K562 (cell line): ENCODE results near the gene GPR42. TPM values are rescaled to one million over a fixed set of nuclear protein-coding genes. Genes with fewer than 3 reads are reported as not detected.

Experiments
- AFF4 ChIP-seq: sonication (generic); formaldehyde crosslinking; IDR thresholded peaks from 2 replicates; pipeline ENCODE4 v1.8.0; 2023; ENCODE audit warnings: mild to moderate bottlenecking, missing genetic modification reagents
- ARID2 ChIP-seq: fragments of 450-650 bp; IDR thresholded peaks from 2 replicates; pipeline ENCODE4 v1.6.1; 2017; ENCODE audit warnings: antibody characterized with exemption, mild to moderate bottlenecking
- DDX20 ChIP-seq: fragments of 450-650 bp; IDR thresholded peaks from 2 replicates; pipeline ENCODE4 v1.6.1; 2016; ENCODE audit warnings: missing genetic modification characterization, low read depth, mild to moderate bottlenecking, missing compliant biosample characterization, moderate library complexity
- MITF ChIP-seq: IDR thresholded peaks from 2 replicates; pipeline ENCODE4 v1.6.1; 2014; ENCODE audit warnings: antibody characterized with exemption
- PRDM10 ChIP-seq: fragments of 450-650 bp; IDR thresholded peaks from 2 replicates; pipeline ENCODE4 v1.6.1; 2018; ENCODE audit not compliant: partially characterized antibody
- ZNF224 ChIP-seq: sonication (generic); formaldehyde crosslinking; IDR thresholded peaks from 2 replicates; pipeline ENCODE4 v1.8.0; 2022; ENCODE audit warnings: mild to moderate bottlenecking, missing genetic modification reagents
- ZNF766 ChIP-seq: fragments of 200-800 bp; sonication (Bioruptor generic); conservative IDR thresholded peaks from 2 replicates; pipeline ENCODE4 v1.6.1; 2016; ENCODE audit warnings: missing genetic modification characterization, missing compliant biosample characterization
- polyA plus RNA-seq, 8 experiments: library from polyadenylated mRNA; depleted of rRNA in 4 of 8; stranded (reverse) in 5 of 8; unstranded in 3 of 8; fragments of >200 nt; fragmentation: Nextera tagmentation in 2 of 8; fragmentation: Illumina TruSeq in 1 of 8; extraction: Ambion mirVana in 2 of 8; extraction: Trizol in 1 of 8; gene quantifications; 2 replicates each; pipeline versions ENCODE4 v1.2.1 to v1.2.3, GENCODE V29; 2011 to 2014; ENCODE audit warnings: inconsistent platforms in 1 of 8, missing spikeins in 1 of 8
- total RNA-seq, 7 experiments: library from RNA; depleted of rRNA in 6 of 7; stranded (reverse); fragments of >200 nt in 6 of 7; fragmentation: Illumina TruSeq in 2 of 7; extraction: Trizol in 2 of 7; gene quantifications; 2 replicates each; pipeline versions ENCODE4 v1.2.1 to v1.2.3, GENCODE V29; 2011 to 2021; ENCODE audit warnings: low replicate concordance in 1 of 7
- TF ChIP-seq, protein P1 (sequence below): sonication (generic); formaldehyde crosslinking; IDR thresholded peaks from 2 replicates; pipeline ENCODE4 v1.8.1; 2023; ENCODE audit warnings: mild to moderate bottlenecking, missing genetic modification reagents
- TF ChIP-seq, protein P2 (sequence below): fragments of 450-650 bp; conservative IDR thresholded peaks from 2 replicates; pipeline ENCODE4 v1.6.1; 2016; ENCODE audit warnings: missing genetic modification characterization, low read depth, mild to moderate bottlenecking, missing compliant biosample characterization, moderate library complexity
- TF ChIP-seq, protein P3 (sequence below): sonication (generic); formaldehyde crosslinking; IDR thresholded peaks from 2 replicates; pipeline ENCODE4 v1.8.0; 2022; ENCODE audit warnings: missing genetic modification reagents, mild to moderate bottlenecking, borderline replicate concordance

Gene GPR42
- total and polyA plus RNA-seq, 9 of the 15 experiments (the other 6 are each of a cell fraction or from before 2014, with no cell fraction given): not detected

DNA sequence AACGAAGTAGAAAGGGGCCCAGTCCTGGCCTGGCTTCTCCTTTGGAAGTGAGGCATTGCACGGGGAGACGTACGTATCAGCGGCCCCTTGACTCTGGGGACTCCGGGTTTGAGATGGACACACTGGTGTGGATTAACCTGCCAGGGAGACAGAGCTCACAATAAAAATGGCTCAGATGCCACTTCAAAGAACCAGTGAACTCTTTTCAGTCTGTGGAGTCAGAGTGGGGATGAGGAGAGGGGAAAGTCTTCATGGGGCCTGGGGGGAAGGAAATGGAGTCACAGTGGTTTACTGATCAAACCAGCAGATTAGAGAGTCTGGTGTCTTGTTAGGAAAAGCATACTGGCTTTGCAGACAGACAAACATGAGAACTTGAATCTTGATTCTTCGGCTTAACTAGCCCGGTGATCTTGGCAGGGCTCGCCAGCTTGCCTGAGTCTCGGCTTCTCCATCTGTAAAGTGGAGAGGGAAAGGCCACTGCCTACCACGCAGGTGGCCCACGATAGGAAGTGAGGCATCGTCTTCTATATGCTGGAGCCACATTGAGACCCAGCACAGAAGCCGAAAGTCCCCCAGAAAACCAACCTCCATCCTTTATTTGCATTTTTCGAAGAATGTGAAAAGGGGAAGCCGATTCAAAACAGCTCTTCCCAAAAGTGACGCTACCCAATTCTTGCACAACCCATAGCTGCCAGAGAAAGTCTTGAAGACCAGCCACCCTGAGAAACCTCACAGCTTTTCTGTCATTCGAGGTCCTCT, 23.5 kb upstream of the GPR42 start, which contains the start of gene FFAR1 (continued):
- TF ChIP-seq, protein P1, sequence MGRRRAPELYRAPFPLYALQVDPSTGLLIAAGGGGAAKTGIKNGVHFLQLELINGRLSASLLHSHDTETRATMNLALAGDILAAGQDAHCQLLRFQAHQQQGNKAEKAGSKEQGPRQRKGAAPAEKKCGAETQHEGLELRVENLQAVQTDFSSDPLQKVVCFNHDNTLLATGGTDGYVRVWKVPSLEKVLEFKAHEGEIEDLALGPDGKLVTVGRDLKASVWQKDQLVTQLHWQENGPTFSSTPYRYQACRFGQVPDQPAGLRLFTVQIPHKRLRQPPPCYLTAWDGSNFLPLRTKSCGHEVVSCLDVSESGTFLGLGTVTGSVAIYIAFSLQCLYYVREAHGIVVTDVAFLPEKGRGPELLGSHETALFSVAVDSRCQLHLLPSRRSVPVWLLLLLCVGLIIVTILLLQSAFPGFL (CRISPR knock-in tag): no peak
- TF ChIP-seq MITF (no peak), PRDM10 (no peak), ARID2 (no peak), ZNF224 (CRISPR knock-in tag) (no peak), DDX20 (tag) (peak; percentile 43; the same call in 1 of the 2 replicates), AFF4 (no peak), ZNF766 (CRISPR knock-in tag) (peak; percentile 65; the same call in 1 of the 2 replicates)
- TF ChIP-seq, protein P2, sequence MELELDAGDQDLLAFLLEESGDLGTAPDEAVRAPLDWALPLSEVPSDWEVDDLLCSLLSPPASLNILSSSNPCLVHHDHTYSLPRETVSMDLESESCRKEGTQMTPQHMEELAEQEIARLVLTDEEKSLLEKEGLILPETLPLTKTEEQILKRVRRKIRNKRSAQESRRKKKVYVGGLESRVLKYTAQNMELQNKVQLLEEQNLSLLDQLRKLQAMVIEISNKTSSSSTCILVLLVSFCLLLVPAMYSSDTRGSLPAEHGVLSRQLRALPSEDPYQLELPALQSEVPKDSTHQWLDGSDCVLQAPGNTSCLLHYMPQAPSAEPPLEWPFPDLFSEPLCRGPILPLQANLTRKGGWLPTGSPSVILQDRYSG: peak; percentile 77; the same call in 1 of the 2 replicates
- TF ChIP-seq, protein P3, sequence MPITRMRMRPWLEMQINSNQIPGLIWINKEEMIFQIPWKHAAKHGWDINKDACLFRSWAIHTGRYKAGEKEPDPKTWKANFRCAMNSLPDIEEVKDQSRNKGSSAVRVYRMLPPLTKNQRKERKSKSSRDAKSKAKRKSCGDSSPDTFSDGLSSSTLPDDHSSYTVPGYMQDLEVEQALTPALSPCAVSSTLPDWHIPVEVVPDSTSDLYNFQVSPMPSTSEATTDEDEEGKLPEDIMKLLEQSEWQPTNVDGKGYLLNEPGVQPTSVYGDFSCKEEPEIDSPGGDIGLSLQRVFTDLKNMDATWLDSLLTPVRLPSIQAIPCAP: no peak
